C4-2B (cell line): Measurements from ENCODE around the gene ARHGAP15.

Experiments used
- H3K27ac ChIP-seq: fragments of 450-650 bp; 2 replicates; pipeline ENCODE4 v1.5.1; 2017
- CTCF ChIP-seq: fragments of 450-650 bp; conservative IDR thresholded peaks from 2 replicates; pipeline ENCODE4 v1.5.1; 2017; ENCODE audit warnings: mild to moderate bottlenecking
- ZFX ChIP-seq: fragments of 450-650 bp; IDR thresholded peaks from 2 replicates; pipeline ENCODE4 v1.6.1; 2017

ARHGAP15 gene

GRCh38 chr2:143110758-143111428 is 18.3 kb upstream of the ARHGAP15 start:
- no peak overlapping the region for H3K27ac ChIP-seq
- TF ChIP-seq ZFX: no peak
- TF ChIP-seq CTCF: peak; percentile 78

- no peak for TF ChIP-seq CTCF
- TF ChIP-seq ZFX: no peak
Measured at GRCh38 chr2:143117225-143117624, 12.0 kb upstream of the ARHGAP15 start.

GRCh38 chr2:143121079-143121478 is 8.1 kb upstream of the ARHGAP15 start:
- TF ChIP-seq CTCF (no peak), ZFX (no peak)
- no peak overlapping the region for H3K27ac ChIP-seq

More at GRCh38 chr2:143117225-143117624, 12.0 kb upstream of the ARHGAP15 start:
- H3K27ac ChIP-seq: no peak overlapping the region

GRCh38 chr2:143121957-143122356 is 7.3 kb upstream of the ARHGAP15 start:
- H3K27ac ChIP-seq: no peak overlapping the region
- TF ChIP-seq ZFX (no peak), CTCF (no peak)

GRCh38 chr2:143123911-143124310 is 5.3 kb upstream of the ARHGAP15 start:
- no peak overlapping the region for H3K27ac ChIP-seq
- no peak for TF ChIP-seq CTCF
- no peak for TF ChIP-seq ZFX

- TF ChIP-seq ZFX (no peak), CTCF (no peak)
- H3K27ac ChIP-seq: no peak overlapping the region
Measured at GRCh38 chr2:143124445-143124844, 4.8 kb upstream of the ARHGAP15 start.

GRCh38 chr2:143125717-143126116 is 3.5 kb upstream of the ARHGAP15 start:
- TF ChIP-seq CTCF: no peak
- no peak for TF ChIP-seq ZFX

More at GRCh38 chr2:143125717-143126116, 3.5 kb upstream of the ARHGAP15 start:
- H3K27ac ChIP-seq: no peak overlapping the region
